ENCODE measurements around the gene REM1.
A peak's percentile ranks its signal among the peaks of the same experiment; 100 is the strongest.
"Not testable (repeated sequence)": the region's sequence is repeated elsewhere in the genome, so short reads cannot be mapped to it uniquely, and the experiment has no call there.

REM1 gene

GRCh38 chr20:31474758-31475427, at the start of gene REM1, which contains the start of gene DEFB124:
Gene REM1 (plus strand): TSS chr20:31475288. CDS start chr20:31476446, 1,158 bp downstream.
Gene DEFB124 (minus strand): TSS chr20:31475127. CDS start chr20:31473013, 2,114 bp downstream.
- no peak for TF ChIP-seq CTCF (IDR thresholded peaks at IDR 0.05; ENCODE audit: control insufficient read depth, insufficient read depth, low read depth, low read length, missing control alignments)
- H3K4me3 ChIP-seq (ENCODE audit: control insufficient read depth, low read depth, low read length): no peak within 1 kb of the TSS
- no peak for DNase-seq (ENCODE audit: low read depth)

DNA sequence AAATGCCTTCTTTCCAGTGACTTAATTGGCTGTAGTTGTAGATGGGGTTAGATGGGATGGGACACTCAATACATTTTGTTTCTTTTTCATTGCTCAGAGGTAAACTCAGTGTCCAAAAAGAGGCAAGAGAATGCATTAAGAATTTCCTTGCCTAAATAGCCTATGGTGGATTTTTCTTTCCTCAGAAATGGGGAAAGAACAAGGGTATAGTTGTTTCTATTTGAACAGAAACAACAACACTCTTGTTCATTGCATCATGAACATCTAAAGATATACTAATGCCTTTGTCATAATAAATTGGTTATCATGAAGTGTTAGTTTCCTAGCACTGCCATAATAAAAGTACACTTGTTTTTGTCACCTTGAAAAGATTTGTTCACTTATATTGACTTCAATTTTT, 49.3 kb upstream of the REM1 start:
- DNase-seq (ENCODE audit: low read depth): no peak
- H3K4me3 ChIP-seq (ENCODE audit: control insufficient read depth, low read depth, low read length): no peak overlapping the region
- TF ChIP-seq CTCF (IDR thresholded peaks at IDR 0.05; ENCODE audit: control insufficient read depth, insufficient read depth, low read depth, low read length, missing control alignments): no peak

GRCh38 chr20:31426891-31427551, 48.1 kb upstream of the REM1 start:
- not testable (repeated sequence) for H3K4me3 ChIP-seq (ENCODE audit: control insufficient read depth, low read depth, low read length); DNase-seq (ENCODE audit: low read depth)

DNA sequence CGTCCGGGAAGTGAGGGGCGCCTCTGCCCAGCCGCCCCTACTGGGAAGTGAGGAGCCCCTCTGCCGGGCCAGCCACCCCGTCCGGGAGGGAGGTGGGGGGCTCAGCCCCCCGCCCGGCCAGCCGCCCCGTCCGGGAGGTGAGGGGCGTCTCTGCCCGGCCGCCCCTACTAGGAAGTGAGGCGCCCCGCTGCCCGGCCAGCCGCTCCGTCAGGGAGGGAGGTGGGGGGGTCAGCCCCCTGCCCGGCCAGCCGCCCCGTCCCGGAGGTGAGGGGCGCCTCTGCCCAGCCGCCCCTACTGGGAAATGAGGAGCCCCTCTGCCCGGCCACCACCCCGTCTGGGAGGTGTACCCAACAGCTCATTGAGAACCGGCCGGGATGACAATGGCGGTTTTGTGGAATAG, 47.5 kb upstream of the REM1 start:
- not testable (repeated sequence) for H3K4me3 ChIP-seq (ENCODE audit: control insufficient read depth, low read depth, low read length); DNase-seq (ENCODE audit: low read depth)

DNA sequence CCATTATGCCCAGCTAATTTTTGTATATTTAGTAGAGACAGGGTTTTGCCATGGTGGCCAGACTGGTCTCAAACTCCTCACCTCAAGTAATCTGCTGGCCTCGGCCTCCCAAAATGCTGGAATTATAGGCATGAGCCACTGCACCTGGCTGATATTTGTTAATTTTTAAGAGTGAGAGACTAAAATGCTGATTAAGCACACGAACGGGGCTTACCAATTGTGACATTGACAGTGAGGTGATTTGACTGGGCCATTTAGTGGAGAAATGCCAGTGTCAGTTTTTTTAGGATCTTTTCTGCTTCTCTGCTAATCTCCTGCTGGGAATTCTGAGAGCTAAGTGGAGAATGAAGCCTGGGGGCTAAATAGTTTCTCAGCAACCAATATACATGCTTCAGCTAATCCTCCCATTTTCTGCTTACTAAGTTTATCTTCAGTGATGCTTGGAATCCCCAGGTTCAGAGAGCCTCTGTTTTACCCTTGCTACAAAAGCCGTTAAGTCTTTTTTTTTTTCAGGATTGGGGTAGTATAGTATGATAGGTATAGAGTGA, 44.4 kb upstream of the REM1 start:
- no peak overlapping the region for H3K4me3 ChIP-seq (ENCODE audit: control insufficient read depth, low read depth, low read length)
- DNase-seq (ENCODE audit: low read depth): no peak
- no peak for TF ChIP-seq CTCF (IDR thresholded peaks at IDR 0.05; ENCODE audit: control insufficient read depth, insufficient read depth, low read depth, low read length, missing control alignments)

- no peak within 1 kb of the TSS for H3K4me3 ChIP-seq (ENCODE audit: control insufficient read depth, low read depth, low read length)
- DNase-seq (ENCODE audit: low read depth): no peak
- peak; percentile 23 for TF ChIP-seq CTCF (IDR thresholded peaks at IDR 0.05; ENCODE audit: control insufficient read depth, insufficient read depth, low read depth, low read length, missing control alignments)
These were observed 35.0 kb upstream of the REM1 start, which contains the start of gene DEFB123 for GRCh38 chr20:31440012-31440659. Gene DEFB123 (plus strand): TSS chr20:31440632. CDS start chr20:31440699, 67 bp downstream.

DNA sequence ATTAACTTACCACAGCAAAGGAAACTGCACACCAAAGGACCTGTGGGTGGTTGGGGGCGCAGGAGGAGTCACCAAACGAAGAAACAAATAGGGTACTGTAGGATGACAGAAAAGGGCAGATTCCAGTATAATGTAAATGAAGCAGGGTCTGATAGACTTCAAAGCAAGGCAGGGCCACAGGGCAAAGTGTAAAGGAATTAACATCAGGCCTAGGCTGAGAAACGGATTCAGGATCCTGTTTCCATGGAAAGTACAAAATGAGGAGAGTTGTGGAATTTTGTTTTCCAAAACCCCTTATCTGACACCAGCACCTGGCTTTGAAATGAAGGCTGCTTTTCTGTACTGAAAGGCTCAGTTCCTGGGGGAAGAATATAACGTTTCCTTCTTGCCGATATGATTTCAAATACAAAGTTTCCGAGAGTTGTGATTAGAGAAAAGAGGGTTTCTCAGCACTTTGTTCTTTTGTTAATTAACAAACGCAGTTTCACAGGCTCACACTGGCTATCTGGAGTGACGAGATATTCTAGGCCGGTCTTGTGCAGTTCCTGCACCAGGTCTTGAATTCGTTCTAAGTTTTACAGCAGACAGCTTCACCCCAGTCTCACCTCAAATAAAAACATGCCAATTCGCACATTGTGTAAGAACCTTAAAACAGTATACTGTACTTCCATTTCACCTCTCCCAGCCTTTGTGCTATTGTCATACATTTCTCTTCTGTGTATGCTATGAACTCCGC, 28.8 kb upstream of the REM1 start:
- DNase-seq (ENCODE audit: low read depth): no peak
- H3K4me3 ChIP-seq (ENCODE audit: control insufficient read depth, low read depth, low read length): no peak overlapping the region
- no peak for TF ChIP-seq CTCF (IDR thresholded peaks at IDR 0.05; ENCODE audit: control insufficient read depth, insufficient read depth, low read depth, low read length, missing control alignments)
